GM23338 (cell line): ENCODE data around the gene CACNA1F. TPM values are rescaled to one million over a fixed set of nuclear protein-coding genes. Genes with fewer than 3 reads are reported as not detected.

ENCODE experiments used
- ATAC-seq: fragments of 200-7000 bp; cut with Tn5 transposase; 3 replicates; pipeline ENCODE4 v1.9.1; 2020
- DNase-seq: peaks from one replicate; pipeline ENCODE4 v3.0.0-alpha.2; 2015; ENCODE audit warnings: low spot score
- H2AFZ ChIP-seq: fragments of 200-600 bp; sonication (generic); 2 replicates; pipeline ENCODE4 v1.8.0; 2016; ENCODE audit warnings: antibody characterized with exemption, mild to moderate bottlenecking, moderate library complexity
- H3F3A ChIP-seq: fragments of 200-600 bp; sonication (generic); replicated peaks from 2 replicates; pipeline ENCODE4 v1.8.0; 2017; ENCODE audit warnings: antibody characterized with exemption, mixed run types, low read depth
- H3K27ac ChIP-seq: fragments of 200-600 bp; sonication (generic); 2 replicates; pipeline ENCODE4 v1.6.1; 2016; ENCODE audit warnings: low read depth
- H3K27me3 ChIP-seq: fragments of 200-600 bp; sonication (generic); 2 replicates; pipeline ENCODE4 v1.8.0; 2016; ENCODE audit warnings: mild to moderate bottlenecking, mixed run types, moderate library complexity; ENCODE audit not compliant: insufficient read depth
- H3K36me3 ChIP-seq: fragments of 200-600 bp; sonication (generic); 2 replicates; pipeline ENCODE4 v1.8.0; 2016; ENCODE audit warnings: mild to moderate bottlenecking; ENCODE audit not compliant: insufficient read depth
- H3K4me1 ChIP-seq: fragments of 200-600 bp; sonication (generic); 2 replicates; pipeline ENCODE4 v1.8.0; 2016; ENCODE audit warnings: mild to moderate bottlenecking, moderate library complexity; ENCODE audit not compliant: insufficient read depth
- H3K4me2 ChIP-seq: fragments of 200-600 bp; sonication (generic); 2 replicates; pipeline ENCODE4 v1.7.1; 2017; ENCODE audit warnings: mixed run types
- H3K4me3 ChIP-seq: fragments of 200-600 bp; sonication (generic); 2 replicates; pipeline ENCODE4 v1.6.1; 2016; ENCODE audit warnings: mixed run types
- H3K79me2 ChIP-seq: fragments of 200-600 bp; sonication (generic); replicated peaks from 2 replicates; pipeline ENCODE4 v1.8.0; 2017; ENCODE audit warnings: mild to moderate bottlenecking; ENCODE audit not compliant: insufficient read depth
- H3K9me2 ChIP-seq: fragments of 200-600 bp; sonication (generic); 2 replicates; pipeline ENCODE4 v1.8.0; 2017; ENCODE audit not compliant: insufficient read depth
- H4K20me1 ChIP-seq: fragments of 200-600 bp; sonication (generic); replicated peaks from 2 replicates; pipeline ENCODE4 v1.8.0; 2017; ENCODE audit warnings: mild to moderate bottlenecking; ENCODE audit not compliant: insufficient read depth
- H3K27ac Mint-ChIP-seq: 2 replicates; pipeline ENCODE4 v1.8.0; 2020; ENCODE audit warnings: inconsistent platforms, mild to moderate bottlenecking, moderate library complexity, mixed read lengths
- H3K27me3 Mint-ChIP-seq: 3 replicates; pipeline ENCODE4 v1.8.0; 2022; ENCODE audit warnings: low read depth, mild to moderate bottlenecking, moderate library complexity, mixed read lengths, inconsistent platforms; ENCODE audit not compliant: insufficient read depth, poor library complexity
- H3K36me3 Mint-ChIP-seq: 3 replicates; pipeline ENCODE4 v1.8.0; 2021; ENCODE audit warnings: low read depth, mild to moderate bottlenecking, inconsistent platforms, moderate library complexity, mixed read lengths
- H3K4me1 Mint-ChIP-seq: 3 replicates; pipeline ENCODE4 v1.8.0; 2020; ENCODE audit warnings: mild to moderate bottlenecking, inconsistent platforms, mixed read lengths
- H3K4me3 Mint-ChIP-seq: 3 replicates; pipeline ENCODE4 v1.8.0; 2021; ENCODE audit warnings: moderate library complexity, mild to moderate bottlenecking, inconsistent platforms, mixed read lengths
- H3K9me3 Mint-ChIP-seq: 3 replicates; pipeline ENCODE4 v1.8.0; 2020; ENCODE audit warnings: moderate library complexity, mild to moderate bottlenecking, inconsistent platforms, mixed read lengths
- CREB1 ChIP-seq: fragments of 250-450 bp; sonication (Bioruptor Pico); IDR thresholded peaks from 2 replicates; pipeline ENCODE4 v1.5.0; 2020; ENCODE audit warnings: low read depth, mild to moderate bottlenecking, moderate library complexity
- CTCF ChIP-seq, 2 experiments: fragments of 200-600 bp in 1 of 2; sonication (generic) in 1 of 2; conservative IDR thresholded peaks; 2 replicates each; pipeline versions ENCODE4 v1.5.1 to v1.6.1; 2016 to 2017; ENCODE audit warnings: antibody characterized with exemption in 2 of 2, low read depth in 2 of 2, mild to moderate bottlenecking in 2 of 2, moderate library complexity in 1 of 2
- ETS1 ChIP-seq: IDR thresholded peaks from 2 replicates; pipeline ENCODE4 v1.6.1; 2016; ENCODE audit warnings: antibody characterized with exemption
- EZH2 ChIP-seq: fragments of 200-600 bp; sonication (generic); IDR thresholded peaks from one replicate; pipeline ENCODE4 v1.8.0; 2017; ENCODE audit warnings: antibody characterized with exemption, mild to moderate bottlenecking, low read depth; ENCODE audit not compliant: unreplicated experiment
- EZH2phosphoT487 ChIP-seq: fragments of 200-600 bp; sonication (generic); IDR thresholded peaks from one replicate; pipeline ENCODE4 v1.8.1; 2018; ENCODE audit warnings: antibody characterized with exemption; ENCODE audit not compliant: unreplicated experiment
- JUNB ChIP-seq: IDR thresholded peaks from one replicate; pipeline ENCODE4 v1.6.1; 2016; ENCODE audit warnings: antibody characterized with exemption; ENCODE audit not compliant: unreplicated experiment
- REST ChIP-seq: IDR thresholded peaks from one replicate; pipeline ENCODE4 v1.6.1; 2018; ENCODE audit warnings: antibody characterized with exemption; ENCODE audit not compliant: unreplicated experiment
- ZNF114 ChIP-seq: fragments of 250-450 bp; sonication (Bioruptor Pico); IDR thresholded peaks from 2 replicates; pipeline ENCODE4 v1.5.0; 2020; ENCODE audit warnings: mild to moderate bottlenecking, moderate library complexity
- polyA plus RNA-seq: library from polyadenylated mRNA; unstranded; fragments of >200 nt; fragmentation: Nextera tagmentation; extraction: Ambion mirVana; gene quantifications from 2 replicates; pipeline ENCODE4 v1.2.1, GENCODE V29; 2016
- total RNA-seq: library from RNA; depleted of rRNA; stranded (reverse); fragments of >200 nt; shearing (Covaris generic); gene quantifications from 2 replicates; pipeline ENCODE4 v1.2.3, GENCODE V29; 2014

Gene CACNA1F
- total and polyA plus RNA-seq, 2 experiments from 2014 or later, result 0.44 to 0.90 TPM

GRCh38 chrX:49249071-49249470, 15.9 kb upstream of the CACNA1F start (continued):
- TF ChIP-seq EZH2, result no peak

- no peak overlapping the region for H3K4me3 Mint-ChIP-seq
- H3K36me3 Mint-ChIP-seq, result peaks cover 2% of the 10 kb centered on the region; the same call in 1 of the 3 replicates
- H3K79me2 ChIP-seq, result no peaks in the 10 kb centered on the region
- ATAC-seq (no peak), DNase-seq (no peak)
- H3K9me3 Mint-ChIP-seq, result no peaks in the 10 kb centered on the region
- no peaks in the 10 kb centered on the region for H3F3A ChIP-seq
- H3K27ac ChIP-seq, result no peak overlapping the region
- peaks cover 2% of the 10 kb centered on the region for H3K27me3 Mint-ChIP-seq
- no peaks in the 10 kb centered on the region for H3K4me1 ChIP-seq
- H3K36me3 ChIP-seq, result no peaks in the 10 kb centered on the region
- no peak overlapping the region for H3K4me2 ChIP-seq
- no peaks in the 10 kb centered on the region for H3K27me3 ChIP-seq
- H3K4me1 Mint-ChIP-seq, result no peaks in the 10 kb centered on the region
- H4K20me1 ChIP-seq, result no peaks in the 10 kb centered on the region
- no peaks in the 10 kb centered on the region for H3K9me2 ChIP-seq
- H3K27ac Mint-ChIP-seq, result no peak overlapping the region
- no peak overlapping the region for H2AFZ ChIP-seq
- no peak overlapping the region for H3K4me3 ChIP-seq
- no peak for TF ChIP-seq JUNB
- no peak for TF ChIP-seq CTCF (conservative IDR thresholded peaks at IDR 0.05; ENCODE audit: low read depth in 2 of 2)
- TF ChIP-seq ETS1, result no peak
- no peak for TF ChIP-seq EZH2phosphoT487
- no peak for TF ChIP-seq ZNF114
- no peak for TF ChIP-seq CREB1 (CRISPR knock-in tag)
- TF ChIP-seq REST, result no peak
These were observed 15.0 kb upstream of the CACNA1F start for GRCh38 chrX:49247916-49248811.
